Fibroblast of the aortic adventitia (primary cell): Measurements from ENCODE around the gene TCF12. TPM values are rescaled to one million over a fixed set of nuclear protein-coding genes. Genes with fewer than 3 reads are reported as not detected.

ENCODE experiments used
- DNase-seq: peaks from one replicate; pipeline ENCODE4 v3.0.0-alpha.2; 2010; ENCODE audit warnings: low read depth
- H3K4me3 ChIP-seq: 2 replicates; pipeline ENCODE4 v1.5.1; 2011; ENCODE audit warnings: low read depth, mild to moderate bottlenecking, control low read depth, low read length, moderate library complexity
- CTCF ChIP-seq: IDR thresholded peaks from 2 replicates; pipeline ENCODE4 v1.5.1; 2011; ENCODE audit warnings: mild to moderate bottlenecking, low read length, control low read depth, inconsistent platforms; ENCODE audit not compliant: insufficient read depth
- total RNA-seq: library from RNA; depleted of rRNA; stranded (reverse); fragments of >200 nt; gene quantifications from 2 replicates; pipeline ENCODE4 v1.2.3, GENCODE V29; 2012; ENCODE audit warnings: low replicate concordance

TCF12 gene
- total RNA-seq, 1 donor = 89.2 TPM

- no peak for TF ChIP-seq CTCF
- no peak overlapping the region for H3K4me3 ChIP-seq
- peak; percentile 58 for DNase-seq
Measured at GRCh38 chr15:57134851-57135250, 216.4 kb downstream of the TCF12 start.

- DNase-seq = no peak
- TF ChIP-seq CTCF = no peak
- no peak overlapping the region for H3K4me3 ChIP-seq
Measured at GRCh38 chr15:57135800-57136199, 217.4 kb downstream of the TCF12 start.

- TF ChIP-seq CTCF = peak; percentile 95
- DNase-seq = peak; percentile 90
- H3K4me3 ChIP-seq = no peak overlapping the region
Measured at GRCh38 chr15:57138349-57138788, 219.9 kb downstream of the TCF12 start.

GRCh38 chr15:57143511-57144078 lies 225.2 kb downstream of the TCF12 start:
- no peak for DNase-seq
- TF ChIP-seq CTCF = no peak
- no peak overlapping the region for H3K4me3 ChIP-seq

GRCh38 chr15:57144448-57144847 lies 226.0 kb downstream of the TCF12 start:
- no peak for TF ChIP-seq CTCF
- DNase-seq = peak; percentile 23
- H3K4me3 ChIP-seq = no peak overlapping the region

GRCh38 chr15:57146506-57147201 lies 228.2 kb downstream of the TCF12 start:
- TF ChIP-seq CTCF = peak; percentile 71
- DNase-seq = peak; percentile 88
- peak overlapping the region; percentile 42 for H3K4me3 ChIP-seq
